ENCODE measurements around the gene HBS1L.

DNA sequence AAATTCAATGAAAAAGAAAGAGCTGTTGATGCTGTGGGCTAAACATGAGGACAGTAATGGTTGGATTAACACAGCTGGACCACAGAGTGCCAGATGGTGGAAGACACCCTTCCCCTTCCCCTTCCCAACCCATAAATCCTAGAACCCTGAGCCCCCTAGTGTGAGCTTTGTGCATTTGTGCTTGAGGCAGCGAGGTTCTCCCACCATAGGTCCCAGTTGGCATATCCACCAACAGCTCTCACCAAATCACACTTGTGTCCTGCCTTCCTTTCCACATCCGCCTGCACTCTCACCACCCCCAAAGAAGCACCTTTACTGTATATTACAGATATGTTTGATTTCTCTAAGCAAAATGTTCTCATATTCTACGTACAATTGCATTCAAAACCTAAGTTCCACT lies 32.8 kb upstream of the HBS1L start:
- TF ChIP-seq POLR2AphosphoS5 (IDR thresholded peaks at IDR 0.05), result no peak
- no peak for TF ChIP-seq POLR2A (IDR thresholded peaks at IDR 0.05)
- TF ChIP-seq, protein P1, sequence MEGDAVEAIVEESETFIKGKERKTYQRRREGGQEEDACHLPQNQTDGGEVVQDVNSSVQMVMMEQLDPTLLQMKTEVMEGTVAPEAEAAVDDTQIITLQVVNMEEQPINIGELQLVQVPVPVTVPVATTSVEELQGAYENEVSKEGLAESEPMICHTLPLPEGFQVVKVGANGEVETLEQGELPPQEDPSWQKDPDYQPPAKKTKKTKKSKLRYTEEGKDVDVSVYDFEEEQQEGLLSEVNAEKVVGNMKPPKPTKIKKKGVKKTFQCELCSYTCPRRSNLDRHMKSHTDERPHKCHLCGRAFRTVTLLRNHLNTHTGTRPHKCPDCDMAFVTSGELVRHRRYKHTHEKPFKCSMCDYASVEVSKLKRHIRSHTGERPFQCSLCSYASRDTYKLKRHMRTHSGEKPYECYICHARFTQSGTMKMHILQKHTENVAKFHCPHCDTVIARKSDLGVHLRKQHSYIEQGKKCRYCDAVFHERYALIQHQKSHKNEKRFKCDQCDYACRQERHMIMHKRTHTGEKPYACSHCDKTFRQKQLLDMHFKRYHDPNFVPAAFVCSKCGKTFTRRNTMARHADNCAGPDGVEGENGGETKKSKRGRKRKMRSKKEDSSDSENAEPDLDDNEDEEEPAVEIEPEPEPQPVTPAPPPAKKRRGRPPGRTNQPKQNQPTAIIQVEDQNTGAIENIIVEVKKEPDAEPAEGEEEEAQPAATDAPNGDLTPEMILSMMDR (IDR thresholded peaks at IDR 0.05), result no peak

All from stomach (tissue), 4 donors.